Nephron progenitor cell (in vitro differentiated cells): Measurements from ENCODE around the gene NMT1.
A peak's percentile ranks its signal among the peaks of the same experiment; 100 is the strongest.

Source experiments
- DNase-seq: peaks from one replicate; pipeline ENCODE4 v3.0.0; 2021
- H3K27ac Mint-ChIP-seq: 2 replicates; pipeline ENCODE4 v1.8.0; 2021; ENCODE audit warnings: mild to moderate bottlenecking, moderate library complexity, mixed read lengths
- H3K27me3 Mint-ChIP-seq: 2 replicates; pipeline ENCODE4 v1.8.0; 2021; ENCODE audit warnings: mild to moderate bottlenecking, low read depth, mixed read lengths; ENCODE audit not compliant: poor library complexity
- H3K36me3 Mint-ChIP-seq: 2 replicates; pipeline ENCODE4 v1.8.0; 2021; ENCODE audit warnings: low read depth, mixed read lengths
- H3K4me1 Mint-ChIP-seq: 2 replicates; pipeline ENCODE4 v1.8.0; 2021; ENCODE audit warnings: mixed read lengths
- H3K4me3 Mint-ChIP-seq: 2 replicates; pipeline ENCODE4 v1.8.0; 2021; ENCODE audit warnings: mild to moderate bottlenecking, moderate library complexity, mixed read lengths
- H3K9me3 Mint-ChIP-seq: 2 replicates; pipeline ENCODE4 v1.8.0; 2021; ENCODE audit warnings: mild to moderate bottlenecking, moderate library complexity, mixed read lengths
- CTCF ChIP-seq: fragments of 200-600 bp; sonication (generic); IDR thresholded peaks from 2 replicates; pipeline ENCODE4 v1.5.0; 2021; ENCODE audit warnings: antibody characterized with exemption

NMT1 gene

GRCh38 chr17:45086391-45086790, 25.3 kb downstream of the NMT1 start:
- no peaks in the 10 kb centered on the region for H3K4me1 Mint-ChIP-seq
- no peak overlapping the region for H3K4me3 Mint-ChIP-seq
- peaks cover 69% of the 10 kb centered on the region for H3K36me3 Mint-ChIP-seq
- H3K27ac Mint-ChIP-seq, result no peak overlapping the region
- DNase-seq, result no peak
- no peaks in the 10 kb centered on the region for H3K9me3 Mint-ChIP-seq
- TF ChIP-seq CTCF, result no peak
- H3K27me3 Mint-ChIP-seq, result no peaks in the 10 kb centered on the region

GRCh38 chr17:45086865-45087503, 25.9 kb downstream of the NMT1 start:
- Mint-ChIP-seq H3K4me3 (no peak overlapping the region), H3K36me3 (peaks cover 69% of the 10 kb centered on the region), H3K27me3 (no peaks in the 10 kb centered on the region), H3K9me3 (no peaks in the 10 kb centered on the region), H3K4me1 (no peaks in the 10 kb centered on the region), H3K27ac (no peak overlapping the region)
- DNase-seq, result no peak
- TF ChIP-seq CTCF, result no peak

DNA sequence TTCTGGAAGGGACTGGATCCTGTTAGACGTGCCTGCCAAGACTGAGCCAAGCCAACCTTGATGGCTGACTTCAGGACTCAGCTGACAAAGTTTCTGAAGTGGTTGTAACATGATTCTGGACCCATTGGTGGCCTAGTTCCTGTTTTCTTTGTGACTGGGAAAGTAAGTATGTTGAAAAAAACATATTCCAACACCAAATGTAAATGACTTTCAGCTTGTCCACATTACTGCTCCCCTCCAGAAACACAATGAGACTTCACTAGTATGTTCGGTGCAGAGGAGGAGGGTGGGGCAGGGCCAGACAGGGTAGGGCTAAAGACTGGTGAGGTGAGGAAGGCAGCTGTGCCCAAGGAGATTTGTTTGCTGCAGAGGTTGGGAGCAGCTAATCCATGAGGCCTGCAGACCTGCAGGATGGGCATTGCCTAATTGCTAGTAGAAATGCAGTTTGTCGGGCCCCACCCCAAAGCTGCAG, 26.4 kb downstream of the NMT1 start:
- Mint-ChIP-seq H3K4me3 (no peak overlapping the region), H3K9me3 (no peaks in the 10 kb centered on the region), H3K27me3 (peaks cover 2% of the 10 kb centered on the region), H3K36me3 (peaks cover 68% of the 10 kb centered on the region), H3K27ac (no peak overlapping the region), H3K4me1 (no peaks in the 10 kb centered on the region)
- no peak for DNase-seq
- no peak for TF ChIP-seq CTCF

GRCh38 chr17:45087978-45088377, 26.9 kb downstream of the NMT1 start:
- Mint-ChIP-seq H3K9me3 (no peaks in the 10 kb centered on the region), H3K4me3 (no peak overlapping the region), H3K27me3 (peaks cover 2% of the 10 kb centered on the region), H3K36me3 (peaks cover 72% of the 10 kb centered on the region), H3K27ac (no peak overlapping the region), H3K4me1 (no peaks in the 10 kb centered on the region)
- TF ChIP-seq CTCF, result no peak
- no peak for DNase-seq

- Mint-ChIP-seq H3K4me3 (no peak overlapping the region), H3K9me3 (no peaks in the 10 kb centered on the region), H3K36me3 (peaks cover 73% of the 10 kb centered on the region), H3K4me1 (no peaks in the 10 kb centered on the region), H3K27me3 (peaks cover 2% of the 10 kb centered on the region), H3K27ac (peak overlapping the region; percentile 74)
- DNase-seq, result no peak
- no peak for TF ChIP-seq CTCF
Measured at GRCh38 chr17:45088741-45089140, 27.6 kb downstream of the NMT1 start.

GRCh38 chr17:45090711-45091110, 29.6 kb downstream of the NMT1 start:
- no peak overlapping the region for H3K4me3 Mint-ChIP-seq
- TF ChIP-seq CTCF, result no peak
- H3K4me1 Mint-ChIP-seq, result no peaks in the 10 kb centered on the region
- H3K27ac Mint-ChIP-seq, result peak overlapping the region; percentile 70
- DNase-seq, result no peak
- peaks cover 69% of the 10 kb centered on the region for H3K36me3 Mint-ChIP-seq
- H3K27me3 Mint-ChIP-seq, result peaks cover 2% of the 10 kb centered on the region
- no peaks in the 10 kb centered on the region for H3K9me3 Mint-ChIP-seq
